ENCODE results near the gene TRIM72.
A peak's percentile ranks its signal among the peaks of the same experiment; 100 is the strongest.
"Not testable (repeated sequence)": the region's sequence is repeated elsewhere in the genome, so short reads cannot be mapped to it uniquely, and the experiment has no call there.

TRIM72 gene

GRCh38 chr16:31213877-31214707 lies at the start of gene TRIM72:
TRIM72 (plus strand) TSS chr16:31214119; CDS start chr16:31214739, 620 bp downstream.
- no peak for DNase-seq

GRCh38 chr16:31167315-31167714 lies 46.6 kb upstream of the TRIM72 start:
- no peak for DNase-seq

- DNase-seq: no peak
Observed at GRCh38 chr16:31168848-31169247, 45.1 kb upstream of the TRIM72 start.

- not testable (repeated sequence) for DNase-seq
Observed at GRCh38 chr16:31170048-31170447, 43.9 kb upstream of the TRIM72 start.

- DNase-seq: no peak
Observed at GRCh38 chr16:31177136-31177535, 36.8 kb upstream of the TRIM72 start.

GRCh38 chr16:31179219-31179746 lies 34.6 kb upstream of the TRIM72 start:
- no peak for DNase-seq

GRCh38 chr16:31179747-31180459 lies 34.0 kb upstream of the TRIM72 start, which contains the start of gene FUS:
FUS (plus strand) TSS chr16:31180139; CDS start chr16:31180215, 76 bp downstream.
- peak; percentile 91 for DNase-seq

- peak; percentile 9 for DNase-seq
Observed at GRCh38 chr16:31181102-31181830, 32.7 kb upstream of the TRIM72 start.

- no peak for DNase-seq
Observed at GRCh38 chr16:31182391-31182790, 31.5 kb upstream of the TRIM72 start.

- DNase-seq: no peak
Observed at GRCh38 chr16:31183432-31184428, 30.2 kb upstream of the TRIM72 start.

- DNase-seq: no peak
Observed at GRCh38 chr16:31184888-31185287, 29.0 kb upstream of the TRIM72 start.

- DNase-seq: no peak
Observed at GRCh38 chr16:31185339-31185738, 28.6 kb upstream of the TRIM72 start.

- DNase-seq: no peak
Observed at GRCh38 chr16:31186176-31186575, 27.7 kb upstream of the TRIM72 start.

GRCh38 chr16:31186930-31187807 lies 26.8 kb upstream of the TRIM72 start:
- DNase-seq: no peak

- DNase-seq: no peak
Observed at GRCh38 chr16:31187808-31188189, 26.1 kb upstream of the TRIM72 start.

GRCh38 chr16:31188450-31189411 lies 25.2 kb upstream of the TRIM72 start:
- no peak for DNase-seq

- DNase-seq: no peak
Observed at GRCh38 chr16:31189412-31189778, 24.5 kb upstream of the TRIM72 start.

- no peak for DNase-seq
Observed at GRCh38 chr16:31190061-31190460, 23.9 kb upstream of the TRIM72 start.

GRCh38 chr16:31190818-31191444 lies 23.0 kb upstream of the TRIM72 start:
- no peak for DNase-seq

Measured in NCI-H1092 treated with DMSO at 0.1 percent for 48 hours (cell line).